GM15510 (cell line): ENCODE measurements around the gene SEC31B.

ENCODE experiments used
- POLR2A ChIP-seq: IDR thresholded peaks from 3 replicates; pipeline ENCODE4 v1.6.1; 2011; ENCODE audit warnings: borderline replicate concordance; ENCODE audit not compliant: insufficient read length; ENCODE audit errors: extremely low read depth

The SEC31B gene

GRCh38 chr10:100534726-100535125 is 15.1 kb upstream of the SEC31B start:
- no peak for TF ChIP-seq POLR2A

- no peak for TF ChIP-seq POLR2A
Measured at GRCh38 chr10:100531761-100532160, 12.1 kb upstream of the SEC31B start.

- peak; percentile 83 for TF ChIP-seq POLR2A
Measured at GRCh38 chr10:100529475-100530298, 10.0 kb upstream of the SEC31B start, which contains the start of gene NDUFB8. TSS of gene NDUFB8 (minus strand) at chr10:100529871. CDS start at chr10:100529851, 20 bp downstream.

- no peak for TF ChIP-seq POLR2A
Measured at GRCh38 chr10:100528921-100529474, 9.3 kb upstream of the SEC31B start.

GRCh38 chr10:100528123-100528886 is 8.6 kb upstream of the SEC31B start:
- no peak for TF ChIP-seq POLR2A

GRCh38 chr10:100524638-100525037 is 5.0 kb upstream of the SEC31B start:
- no peak for TF ChIP-seq POLR2A

GRCh38 chr10:100524206-100524605 is 4.5 kb upstream of the SEC31B start:
- TF ChIP-seq POLR2A, result no peak

GRCh38 chr10:100522945-100523344 is 3.3 kb upstream of the SEC31B start:
- no peak for TF ChIP-seq POLR2A

GRCh38 chr10:100522107-100522801 is 2.6 kb upstream of the SEC31B start:
- no peak for TF ChIP-seq POLR2A

GRCh38 chr10:100520811-100521210 is 1.1 kb upstream of the SEC31B start:
- no peak for TF ChIP-seq POLR2A

- no peak for TF ChIP-seq POLR2A
Measured at GRCh38 chr10:100518761-100519241, 860 bp downstream of the SEC31B start.

- TF ChIP-seq POLR2A, result no peak
Measured at GRCh38 chr10:100516847-100517246, 2.8 kb downstream of the SEC31B start.

GRCh38 chr10:100515612-100516011 is 4.0 kb downstream of the SEC31B start:
- no peak for TF ChIP-seq POLR2A

- no peak for TF ChIP-seq POLR2A
Measured at GRCh38 chr10:100510533-100511308, 8.9 kb downstream of the SEC31B start.
